K562 (cell line): Measurements from ENCODE around the gene MAP3K6. TPM values are rescaled to one million over a fixed set of nuclear protein-coding genes. Genes with fewer than 3 reads are reported as not detected.

Source experiments
- ATAC-seq: fragments of 200-7000 bp; cut with Tn5 transposase; 3 replicates; pipeline ENCODE4 v1.9.1; 2020; ENCODE audit warnings: moderate library complexity
- BruUV-seq: library from RNA; stranded (reverse); fragments of 400-500 nt; replicated peaks from 2 replicates; lab custom pipeline; 2021; lab: Mats Ljungman, UMichigan
- CTCF ChIA-PET: fragments of 300-600 bp; formaldehyde crosslinking; extraction: SDS; loops from one replicate; lab custom pipeline; 2021; ENCODE audit warnings: low intra/inter-chr PET ratio; lab: Yijun Ruan, JAX
- POLR2A ChIA-PET: fragments of 300-600, 350-650 bp; sonication (Branson Sonifier 250); formaldehyde crosslinking; extraction: SDS; loops from one replicate; lab custom pipeline; 2021; ENCODE audit warnings: antibody characterized with exemption, inconsistent platforms; lab: Yijun Ruan, JAX
- DNase-seq, 4 experiments: peaks; one replicate each; pipeline versions ENCODE4 v3.0.0 to v3.0.0-alpha.2; 2011 to 2018; ENCODE audit warnings: low spot score in 3 of 4, mixed read lengths in 3 of 4; ENCODE audit errors: extremely low read depth in 1 of 4
- FAIRE-seq: peaks from 2 replicates; lab custom pipeline; 2011; peaks lifted over from hg19 to GRCh38; lab: Jason Lieb, UNC
- H2AFZ ChIP-seq: 2 replicates; pipeline ENCODE4 v1.6.0; 2011; ENCODE audit warnings: low read depth, low read length, control low read depth, inconsistent platforms
- H3K27ac ChIP-seq: fragments of 200-600 bp; 3 replicates; pipeline ENCODE4 v1.8.0; 2011; ENCODE audit warnings: low read depth, mild to moderate bottlenecking, control low read depth, inconsistent platforms, low read length, moderate library complexity, mixed read lengths; ENCODE audit errors: extremely low read depth
- H3K27me3 ChIP-seq, 2 experiments: fragments of 300-600 bp in 1 of 2; 2 replicates in 1 of 2; 3 replicates in 1 of 2; pipeline versions ENCODE4 v1.6.0 to v1.8.0; 2011; ENCODE audit warnings: inconsistent platforms in 2 of 2, low read length in 2 of 2, mild to moderate bottlenecking in 1 of 2, mixed read lengths in 1 of 2, moderate library complexity in 1 of 2; ENCODE audit not compliant: control insufficient read depth in 2 of 2, insufficient read depth in 2 of 2
- H3K36me3 ChIP-seq: fragments of 300-600 bp; 3 replicates; pipeline ENCODE4 v1.8.0; 2011; ENCODE audit warnings: mild to moderate bottlenecking, low read length, inconsistent platforms; ENCODE audit not compliant: control insufficient read depth, insufficient read depth
- H3K4me1 ChIP-seq, 2 experiments: fragments of 200-600 bp in 1 of 2; replicated peaks in 1 of 2; 2 replicates in 1 of 2; 3 replicates in 1 of 2; pipeline versions ENCODE4 v1.5.1 to v1.8.0; 2011; ENCODE audit warnings: inconsistent platforms in 2 of 2, low read length in 2 of 2, mild to moderate bottlenecking in 1 of 2, mixed read lengths in 1 of 2, moderate library complexity in 1 of 2; ENCODE audit not compliant: control insufficient read depth in 2 of 2, insufficient read depth in 2 of 2
- H3K4me2 ChIP-seq: 2 replicates; pipeline ENCODE4 v1.6.1; 2011; ENCODE audit warnings: low read length, control low read depth, inconsistent platforms, mixed read lengths; ENCODE audit not compliant: insufficient read depth
- H3K4me3 ChIP-seq: fragments of 200-600 bp; sonication (generic), shearing (Covaris generic); 2 replicates; pipeline ENCODE4 v1.5.1; 2016; ENCODE audit warnings: control low read depth, inconsistent platforms
- H3K79me2 ChIP-seq: fragments of 200-600 bp; 3 replicates; pipeline ENCODE4 v1.8.0; 2011; ENCODE audit warnings: low read length, inconsistent platforms; ENCODE audit not compliant: control insufficient read depth, insufficient read depth
- H3K9ac ChIP-seq, 2 experiments: 2 replicates each; pipeline versions ENCODE4 v1.6.0 to v1.6.1; 2011; ENCODE audit warnings: low read depth in 2 of 2, low read length in 2 of 2, control low read depth in 1 of 2, inconsistent platforms in 1 of 2, mild to moderate bottlenecking in 1 of 2, mixed read lengths in 1 of 2; ENCODE audit not compliant: insufficient read depth in 1 of 2
- H3K9me1 ChIP-seq: one replicate; pipeline ENCODE4 v1.6.0; 2011; ENCODE audit warnings: inconsistent platforms, mild to moderate bottlenecking, low read length, moderate library complexity; ENCODE audit not compliant: control insufficient read depth, insufficient read depth
- H3K9me3 ChIP-seq: replicated peaks from 2 replicates; pipeline ENCODE4 v1.5.1; 2011; ENCODE audit warnings: low read depth, low read length, inconsistent platforms; ENCODE audit not compliant: control insufficient read depth, insufficient read depth
- H4K20me1 ChIP-seq: replicated peaks from 2 replicates; pipeline ENCODE4 v1.6.1; 2011; ENCODE audit warnings: low read length, inconsistent platforms, mixed read lengths; ENCODE audit not compliant: control insufficient read depth, insufficient read depth
- ARHGAP35 ChIP-seq: fragments of 450-650 bp; IDR thresholded peaks from 2 replicates; pipeline ENCODE4 v1.6.1; 2018; ENCODE audit not compliant: partially characterized antibody
- CUX1 ChIP-seq: fragments of 200-800 bp; sonication (Bioruptor generic); IDR thresholded peaks from 2 replicates; pipeline ENCODE4 v1.6.1; 2016; ENCODE audit warnings: missing genetic modification characterization, missing compliant biosample characterization
- DIDO1 ChIP-seq: fragments of 450-650 bp; IDR thresholded peaks from 2 replicates; pipeline ENCODE4 v1.6.1; 2016; ENCODE audit warnings: low read depth, missing biosample characterization, missing genetic modification characterization
- FOXJ2 ChIP-seq: fragments of 200-800 bp; sonication (Bioruptor generic); IDR thresholded peaks from 2 replicates; pipeline ENCODE4 v1.6.1; 2016; ENCODE audit warnings: missing genetic modification characterization, missing compliant biosample characterization
- HMGN3 ChIP-seq: IDR thresholded peaks from 2 replicates; pipeline ENCODE4 v1.6.1; 2011; ENCODE audit warnings: borderline replicate concordance, low read depth, mild to moderate bottlenecking, mixed read lengths, low read length; ENCODE audit not compliant: insufficient read length; ENCODE audit errors: extremely low read depth
- PHB ChIP-seq: fragments of 250-450 bp; sonication (Bioruptor Pico); IDR thresholded peaks from 2 replicates; pipeline ENCODE4 v1.5.0; 2021
- SRSF3 ChIP-seq: fragments of 200-400 bp; formaldehyde crosslinking; IDR thresholded peaks from 2 replicates; pipeline ENCODE4 v1.6.1; 2016; ENCODE audit warnings: mild to moderate bottlenecking, low read length, moderate library complexity; ENCODE audit not compliant: insufficient read depth
- ZBTB26 ChIP-seq: fragments of 450-650 bp; formaldehyde crosslinking; IDR thresholded peaks from 2 replicates; pipeline ENCODE4 v1.4.0; 2022; ENCODE audit warnings: missing genetic modification characterization
- ZC3H4 ChIP-seq: sonication (generic); formaldehyde crosslinking; IDR thresholded peaks from 2 replicates; pipeline ENCODE4 v1.9.0; 2021; ENCODE audit warnings: missing genetic modification reagents, borderline replicate concordance
- ZNF197 ChIP-seq: fragments of 200-800 bp; sonication (Bioruptor generic); IDR thresholded peaks from 2 replicates; pipeline ENCODE4 v1.6.1; 2016; ENCODE audit warnings: low read depth, missing genetic modification characterization, missing compliant biosample characterization
- ZNF263 ChIP-seq: sonication (generic); formaldehyde crosslinking; IDR thresholded peaks from 2 replicates; pipeline ENCODE4 v1.8.0; 2022; ENCODE audit warnings: mild to moderate bottlenecking, missing genetic modification reagents, borderline replicate concordance
- ZNF445 ChIP-seq: fragments of 250-450 bp; sonication (Bioruptor Pico); IDR thresholded peaks from 2 replicates; pipeline ENCODE4 v1.4.0; 2020; ENCODE audit warnings: low read depth, mild to moderate bottlenecking, moderate library complexity
- WGBS: fragments of 100-300 bp; shearing (Covaris generic); methylation state at CpG from one replicate; pipeline ENCODE4 v1.1.6; 2016; ENCODE audit warnings: low coverage, mixed read lengths; ENCODE audit not compliant: insufficient coverage; ENCODE audit errors: missing lambda C conversion rate; 5-methylcytosine and 5-hydroxymethylcytosine counted together
- in situ Hi-C: fragments of 300-500 bp; cut with MboI; formaldehyde crosslinking; loops from 4 replicates; pipeline ENCODE4 v1.15.0; 2018; ENCODE audit warnings: inconsistent platforms, mixed read lengths
- intact Hi-C: fragments of 100-400 bp; cut with micrococcal nuclease; formaldehyde crosslinking; loops from 2 replicates; pipeline ENCODE4 v1.14.2; 2022
- polyA plus RNA-seq, 8 experiments: library from polyadenylated mRNA; depleted of rRNA in 4 of 8; stranded (reverse) in 5 of 8; unstranded in 3 of 8; fragments of >200 nt; fragmentation: Nextera tagmentation in 2 of 8; fragmentation: Illumina TruSeq in 1 of 8; extraction: Ambion mirVana in 2 of 8; extraction: Trizol in 1 of 8; gene quantifications; 2 replicates each; pipeline versions ENCODE4 v1.2.1 to v1.2.3, GENCODE V29; 2011 to 2014; ENCODE audit warnings: inconsistent platforms in 1 of 8, missing spikeins in 1 of 8
- total RNA-seq, 7 experiments: library from RNA; depleted of rRNA in 6 of 7; stranded (reverse); fragments of >200 nt in 6 of 7; fragmentation: Illumina TruSeq in 2 of 7; extraction: Trizol in 2 of 7; gene quantifications; 2 replicates each; pipeline versions ENCODE4 v1.2.1 to v1.2.3, GENCODE V29; 2011 to 2021; ENCODE audit warnings: low replicate concordance in 1 of 7

The MAP3K6 gene
- total and polyA plus RNA-seq, 9 of the 15 experiments (the other 6 are each of a cell fraction or from before 2014, with no cell fraction given) = 0.99 to 21.9 (median 7.0) TPM

- 0 out of 2 replicates have a peak, but pooled peaks have one; percentile 47 for TF ChIP-seq ZBTB26
These were observed 24.4 kb downstream of the MAP3K6 start (continued) for GRCh38 chr1:27342391-27342777.

- H3K4me2 ChIP-seq = peak within 1 kb of the TSS; percentile 72
- peak within 1 kb of the TSS; percentile 33 for H3K4me3 ChIP-seq
- no peaks in the 10 kb centered on the region; the same call in 2 of the 3 replicates for H3K79me2 ChIP-seq
- peak; percentile 87 for ATAC-seq
- no TSS peak for BruUV-seq
- H4K20me1 ChIP-seq = no peaks in the 10 kb centered on the region
- no peaks in the 10 kb centered on the region for H3K27me3 ChIP-seq
- no peak for FAIRE-seq
- ChIA-PET CTCF (interaction anchor here (0.7 to 1.0 kb wide), 2 partner anchors 9 to 147 kb away, joined by 3 read pairs; no protein-coding TSS in a partner anchor), POLR2A (interaction anchor here (0.6 to 2.0 kb wide), 7 partner anchors 9 to 122 kb away, joined by 3 to 14 read pairs (median 5); partner anchors contain the start of gene MAP3K6)
- in situ Hi-C loops (no loop called here), intact Hi-C loops (no loop called here)
- peak within 1 kb of the TSS; percentile 48; the same call in 2 of the 3 replicates for H3K27ac ChIP-seq
- no peaks in the 10 kb centered on the region for H3K9me3 ChIP-seq
- peaks cover 2% of the 10 kb centered on the region; the same call in 2 of the 3 replicates for H3K36me3 ChIP-seq
- H2AFZ ChIP-seq = peak within 1 kb of the TSS; percentile 79
- peak; percentile 72 to 82 (median 81) for DNase-seq
- 30% methylated on average over 19 of the region's 22 CpGs for WGBS
- H3K9ac ChIP-seq = peak within 1 kb of the TSS; percentile 33 to 87; a peak in 3 of 4 replicates
- peaks cover 24 to 31% of the 10 kb centered on the region in 2 experiments for H3K4me1 ChIP-seq
- H3K9me1 ChIP-seq = no peaks in the 10 kb centered on the region
- TF ChIP-seq ZNF197 (CRISPR knock-in tag) (no peak), FOXJ2 (no peak), ZC3H4 (no peak), ZNF263 (CRISPR knock-in tag) (no peak; the same call in 1 of the 2 replicates), DIDO1 (tag) (no peak), ZNF445 (CRISPR knock-in tag) (no peak), HMGN3 (peak; percentile 64), CUX1 (CRISPR knock-in tag) (no peak), SRSF3 (no peak), ARHGAP35 (no peak), PHB (CRISPR knock-in tag) (no peak)
These were observed 25.1 kb downstream of the MAP3K6 start, which contains the start of gene SYTL1 for GRCh38 chr1:27341525-27342252. Gene SYTL1 (plus strand): TSS chr1:27342022. CDS start chr1:27345335, 3,313 bp downstream.
